Measurements from ENCODE around the gene GLS.
"Not testable (repeated sequence)": the region's sequence is repeated elsewhere in the genome, so short reads cannot be mapped to it uniquely, and the experiment has no call there.

GRCh38 chr2:190995315-190995714 is 114.7 kb downstream of the GLS start:
- not testable (repeated sequence) for TF ChIP-seq CTCF (IDR thresholded peaks at IDR 0.05 in 4 of 5, conservative IDR thresholded peaks at IDR 0.05 in 1 of 5); POLR2A (IDR thresholded peaks at IDR 0.05)

Measured in gastrocnemius medialis (tissue), 4 donors.